GM23248 (cell line): Measurements from ENCODE around the gene CARMIL1.

ENCODE experiments used
- EZH2 ChIP-seq: fragments of 200-600 bp; sonication (generic); IDR thresholded peaks from 2 replicates; pipeline ENCODE4 v1.6.1; 2018; ENCODE audit warnings: antibody characterized with exemption, mild to moderate bottlenecking; ENCODE audit not compliant: insufficient read depth, poor library complexity, severe bottlenecking
- EZH2phosphoT487 ChIP-seq: fragments of 200-600 bp; sonication (generic); IDR thresholded peaks from 2 replicates; pipeline ENCODE4 v1.6.1; 2018; ENCODE audit warnings: antibody characterized with exemption, moderate library complexity, mild to moderate bottlenecking, low read depth; ENCODE audit not compliant: insufficient read depth

GRCh38 chr6:25413207-25413905 is 134.2 kb downstream of the CARMIL1 start:
- TF ChIP-seq EZH2: no peak
- no peak for TF ChIP-seq EZH2phosphoT487
